Measurements from ENCODE around the gene CD80.

Gene CD80

DNA sequence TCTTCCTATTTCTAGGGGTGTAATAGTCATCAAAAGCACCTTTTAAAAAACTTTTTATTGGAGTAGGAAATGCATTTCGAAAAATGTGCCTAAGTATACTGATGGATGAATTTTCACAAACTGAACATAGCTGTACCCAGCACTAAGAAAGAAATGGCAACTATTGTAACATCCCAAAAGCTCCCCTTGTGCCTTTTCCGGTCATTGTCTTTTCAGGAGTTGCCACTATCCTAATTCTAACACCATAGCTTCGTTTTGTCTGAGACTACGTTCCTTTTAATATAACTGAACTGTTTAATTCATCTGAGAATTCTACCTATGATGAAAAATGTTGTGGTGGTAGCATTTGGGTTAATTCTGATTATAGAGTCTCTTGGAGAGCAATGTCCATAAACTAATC lies 59.1 kb downstream of the CD80 start:
- DNase-seq, result no peak

DNA sequence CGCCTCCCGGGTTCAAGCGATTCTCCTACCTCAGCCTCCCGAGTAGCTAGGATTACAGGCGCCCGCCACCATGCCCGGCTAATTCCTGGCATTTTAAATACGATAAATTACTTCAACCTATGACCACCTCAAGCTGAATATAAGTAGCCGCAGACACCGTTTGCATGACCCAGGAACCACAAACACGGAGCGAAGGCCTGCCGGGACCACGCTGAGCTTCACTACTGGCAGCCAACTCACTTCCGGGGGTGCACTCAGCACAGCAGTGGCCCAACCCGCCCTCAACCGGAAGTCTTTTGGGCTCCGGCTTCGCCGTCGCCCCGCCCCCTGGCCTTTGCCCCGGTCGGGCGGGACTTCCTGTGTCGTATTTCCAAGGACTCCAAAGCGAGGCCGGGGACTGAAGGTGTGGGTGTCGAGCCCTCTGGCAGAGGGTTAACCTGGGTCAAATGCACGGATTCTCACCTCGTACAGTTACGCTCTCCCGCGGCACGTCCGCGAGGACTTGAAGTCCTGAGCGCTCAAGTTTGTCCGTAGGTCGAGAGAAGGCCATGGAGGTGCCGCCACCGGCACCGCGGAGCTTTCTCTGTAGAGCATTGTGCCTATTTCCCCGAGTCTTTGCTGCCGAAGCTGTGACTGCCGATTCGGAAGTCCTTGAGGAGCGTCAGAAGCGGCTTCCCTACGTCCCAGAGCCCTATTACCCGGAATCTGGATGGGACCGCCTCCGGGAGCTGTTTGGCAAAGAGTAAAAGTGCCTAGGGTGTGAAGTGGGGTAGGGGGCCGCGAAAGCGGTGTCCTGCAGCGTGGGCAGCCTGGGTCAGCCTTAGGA lies 61.0 kb downstream of the CD80 start, which contains the start of gene TIMMDC1:
TSS of gene TIMMDC1 (plus strand) at position 362 of the 826 bp plus-strand sequence. CDS start at position 549, 187 bp downstream.
- DNase-seq, result peak; percentile 61 to 99 (median 96)

DNA sequence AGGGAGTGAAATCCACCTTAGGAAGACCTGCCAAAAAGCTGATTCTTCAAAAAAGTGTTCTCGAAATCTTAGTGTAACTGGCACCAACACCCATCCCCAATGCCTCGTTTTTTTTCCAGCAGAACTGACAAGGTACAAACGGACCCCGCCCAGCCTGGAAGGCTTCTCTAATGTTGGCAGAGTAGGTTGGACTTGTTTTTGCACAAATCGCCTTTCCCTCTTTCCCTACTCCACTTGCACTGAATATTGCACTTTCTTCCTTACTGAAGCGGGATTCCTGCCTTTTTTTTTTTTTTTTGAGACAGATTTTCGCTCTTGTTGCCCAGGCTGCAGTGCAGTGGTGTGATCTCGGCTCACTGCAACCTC lies 61.6 kb downstream of the CD80 start:
- peak in 10 of 51 donors; percentile 1 to 38 (median 14) for DNase-seq

DNA sequence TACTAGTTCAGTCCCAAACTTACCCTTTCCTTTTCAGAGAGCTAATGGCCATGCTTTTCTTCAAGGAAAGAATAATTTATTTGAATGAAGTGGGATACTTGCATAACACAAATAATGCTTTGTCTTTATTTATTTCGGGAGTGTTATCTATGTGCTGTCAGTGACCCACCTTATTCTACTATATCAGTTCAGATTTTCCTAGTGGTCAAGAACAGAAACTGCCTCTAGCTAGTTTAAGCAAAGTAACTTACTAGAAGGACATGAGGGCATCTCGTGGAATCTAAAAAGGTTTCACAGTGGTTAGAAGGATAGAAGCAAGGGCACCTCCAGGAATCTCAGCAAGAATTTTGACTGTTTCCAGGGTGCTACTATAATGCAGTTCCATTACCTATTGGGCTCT lies 64.8 kb downstream of the CD80 start:
- no peak for DNase-seq

DNA sequence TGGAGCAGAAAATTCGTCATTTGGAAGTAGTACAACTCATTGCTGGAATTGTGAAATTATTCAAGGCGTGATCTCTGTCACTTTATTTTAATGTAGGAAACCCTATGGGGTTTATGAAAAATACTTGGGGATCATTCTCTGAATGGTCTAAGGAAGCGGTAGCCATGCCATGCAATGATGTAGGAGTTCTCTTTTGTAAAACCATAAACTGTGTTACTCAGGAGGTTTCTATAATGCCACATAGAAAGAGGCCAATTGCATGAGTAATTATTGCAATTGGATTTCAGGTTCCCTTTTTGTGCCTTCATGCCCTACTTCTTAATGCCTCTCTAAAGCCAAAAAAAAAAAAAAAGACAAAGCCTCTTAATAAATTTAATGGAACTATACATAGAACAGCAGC lies 66.6 kb downstream of the CD80 start:
- DNase-seq, result no peak

DNA sequence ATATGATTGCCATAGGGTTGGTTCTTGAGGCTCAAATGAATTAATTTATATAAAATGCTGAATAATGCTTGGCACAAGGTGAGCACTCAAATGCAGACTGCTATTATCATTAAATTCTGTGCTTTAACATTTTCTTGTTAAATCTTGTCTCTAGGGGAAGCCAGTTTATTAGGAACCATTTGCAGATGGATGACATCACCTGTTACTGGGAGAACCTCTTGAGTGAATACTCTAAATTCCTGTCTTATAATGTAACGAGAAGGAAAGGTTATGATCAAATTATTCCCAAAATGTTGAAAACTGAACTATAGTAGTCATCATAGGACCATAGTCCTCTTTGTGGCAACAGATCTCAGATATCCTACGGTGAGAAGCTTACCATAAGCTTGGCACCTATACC lies 67.3 kb downstream of the CD80 start:
- no peak for DNase-seq

DNA sequence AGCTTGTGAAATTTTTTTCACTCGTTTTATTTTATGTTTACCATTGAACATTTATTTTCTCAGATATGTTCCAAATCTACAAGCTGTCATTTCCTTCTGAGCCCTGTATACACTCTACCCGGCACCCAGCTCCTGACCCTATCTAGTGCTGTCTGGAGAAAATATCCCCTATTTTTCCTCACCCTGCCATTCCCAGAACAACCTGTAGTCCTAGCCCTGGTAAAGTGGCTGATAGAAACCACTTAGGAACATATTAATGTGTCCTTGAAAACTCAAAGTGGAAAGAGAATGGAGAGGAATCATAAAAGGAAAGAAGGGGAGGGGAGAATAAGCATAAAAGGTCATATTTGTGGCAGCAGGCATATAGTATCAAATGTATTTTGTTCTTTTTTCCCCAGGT lies 69.3 kb downstream of the CD80 start:
- DNase-seq, result no peak

DNA sequence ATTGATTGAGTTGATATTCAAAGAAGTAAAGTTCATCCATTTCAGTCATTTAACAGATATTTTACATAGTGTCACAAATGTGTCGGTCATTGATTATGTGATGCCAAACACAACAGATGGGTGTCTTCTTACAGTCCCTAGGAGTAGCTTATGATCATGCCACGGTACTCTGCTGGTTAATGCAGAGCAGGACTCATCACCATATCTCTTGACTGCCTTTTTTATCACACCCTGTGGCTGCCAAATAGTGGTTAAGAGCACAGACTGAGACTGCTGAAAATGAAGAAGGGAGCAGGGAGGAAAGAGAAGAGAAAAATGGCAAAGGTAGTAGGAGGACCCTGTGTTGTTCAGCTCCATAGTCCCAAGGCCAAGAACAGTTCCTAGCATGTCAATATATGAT lies 73.9 kb downstream of the CD80 start:
- DNase-seq, result no peak

DNA sequence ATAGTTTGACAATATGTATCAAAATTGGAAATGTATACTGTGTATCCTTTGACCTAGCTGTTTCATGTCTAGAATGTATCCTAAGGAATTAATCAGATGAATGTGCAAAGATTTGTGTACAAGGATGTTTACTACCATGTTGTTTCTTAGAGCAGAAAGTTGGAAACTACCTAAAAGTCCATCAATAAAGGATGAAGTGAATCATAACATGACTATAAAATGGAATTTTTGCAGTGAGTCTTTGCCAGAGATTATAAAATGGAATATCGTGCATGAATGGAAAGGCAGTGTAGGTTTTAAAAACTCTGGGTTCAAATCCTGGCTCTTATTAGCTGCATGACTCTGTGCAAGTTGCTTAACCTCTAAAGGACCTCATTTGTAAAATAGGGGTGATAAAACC lies 76.3 kb downstream of the CD80 start:
- DNase-seq, result no peak

DNA sequence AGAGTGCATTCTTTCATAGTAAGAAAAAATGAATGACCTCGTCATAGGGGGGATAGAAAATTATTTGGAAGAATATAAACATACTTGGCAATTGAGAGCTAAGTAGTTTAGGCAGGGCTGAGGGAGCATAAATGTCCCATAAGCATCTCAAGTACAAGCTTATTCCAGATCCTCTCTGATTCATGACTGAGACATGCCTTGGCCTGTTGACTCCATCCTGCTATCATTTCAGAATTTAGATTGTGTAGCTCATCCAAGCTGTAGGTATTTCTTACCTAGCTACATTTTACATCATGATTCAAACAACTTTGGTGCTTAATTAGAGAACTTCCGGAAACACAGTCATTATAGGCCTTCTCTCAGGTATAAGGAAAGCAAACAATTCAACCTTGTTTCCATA lies 78.3 kb downstream of the CD80 start:
- no peak for DNase-seq

Data from hypothalamus (tissue), 51 donors.